Lung (tissue), 12 donors: ENCODE data around the gene GCSAM. TPM values are rescaled to one million over a fixed set of nuclear protein-coding genes. Genes with fewer than 3 reads are reported as not detected.

Experiments used
- ATAC-seq: fragments of 200-7000 bp; cut with Tn5 transposase; one replicate; pipeline ENCODE4 v1.9.1; 2020; ENCODE audit warnings: moderate number of reproducible peaks; ENCODE audit not compliant: insufficient read depth, low FRiP score
- DNase-seq, 3 donors: peaks; one replicate each; pipeline ENCODE4 v3.0.0-alpha.2; 2013 to 2017
- H3K27ac ChIP-seq, 2 donors: one replicate each; pipeline ENCODE4 v1.5.1; 2013; ENCODE audit warnings: mild to moderate bottlenecking in 2 of 2, moderate library complexity in 2 of 2, control low read depth in 1 of 2, inconsistent platforms in 1 of 2, low read depth in 1 of 2, low read length in 1 of 2
- H3K27me3 ChIP-seq, 3 donors: one replicate each; pipeline ENCODE4 v1.5.1; 2013; ENCODE audit warnings: low read length in 2 of 3; ENCODE audit not compliant: control insufficient read depth in 3 of 3, insufficient read depth in 3 of 3
- H3K36me3 ChIP-seq, 4 donors: one replicate each; pipeline ENCODE4 v1.5.1; 2013; ENCODE audit warnings: low read length in 4 of 4, mild to moderate bottlenecking in 1 of 4, moderate library complexity in 1 of 4; ENCODE audit not compliant: control insufficient read depth in 4 of 4, insufficient read depth in 4 of 4
- H3K4me1 ChIP-seq, 5 donors: one replicate each; pipeline ENCODE4 v1.5.1; 2013; ENCODE audit warnings: low read length in 5 of 5, mild to moderate bottlenecking in 2 of 5, moderate library complexity in 1 of 5; ENCODE audit not compliant: control insufficient read depth in 5 of 5, insufficient read depth in 5 of 5
- H3K4me3 ChIP-seq: one replicate; pipeline ENCODE4 v1.5.1; 2013; ENCODE audit warnings: mild to moderate bottlenecking, control low read depth, moderate library complexity
- H3K9ac ChIP-seq, 2 donors: one replicate each; pipeline ENCODE4 v1.5.1; 2013; ENCODE audit warnings: low read length in 2 of 2, control low read depth in 1 of 2; ENCODE audit not compliant: insufficient read depth in 1 of 2
- H3K9me3 ChIP-seq, 4 donors: one replicate each; pipeline ENCODE4 v1.5.1; 2013; ENCODE audit warnings: low read length in 3 of 4, mild to moderate bottlenecking in 1 of 4, moderate library complexity in 1 of 4; ENCODE audit not compliant: control insufficient read depth in 4 of 4, insufficient read depth in 3 of 4
- WGBS, 2 donors: extraction: QIAGEN DNeasy Blood & Tissue Kit; methylation state at CpG; one replicate each; pipeline ENCODE4 v1.1.7; 2013; 5-methylcytosine and 5-hydroxymethylcytosine counted together
- polyA plus RNA-seq, 2 donors: library from polyadenylated mRNA; stranded (reverse); fragments of 200-250 nt; gene quantifications; one replicate each; pipeline ENCODE4 v1.2.1, GENCODE V29; 2013
- total RNA-seq, 2 donors: library from RNA; depleted of rRNA in 1 of 2; stranded (reverse); fragments of >200 nt in 1 of 2; gene quantifications; one replicate each; pipeline ENCODE4 v1.2.1, GENCODE V29; 2014 to 2021
- TF ChIP-seq, protein P1 (sequence below): IDR thresholded peaks from 2 replicates; pipeline ENCODE4 v1.5.1; 2012; ENCODE audit warnings: mild to moderate bottlenecking; ENCODE audit errors: control extremely low read depth, extremely low read depth
- donor health status: control.
- donor health status: control.
- donor health status: Bipolar disorder and iron deficiency.
- donor health status: healthy.
- donor health status: DM: yes; HTN: yes; CAD: no.

GCSAM gene
- total and polyA plus RNA-seq, 4 donors = 0.14 to 0.97 (median 0.47) TPM

DNA sequence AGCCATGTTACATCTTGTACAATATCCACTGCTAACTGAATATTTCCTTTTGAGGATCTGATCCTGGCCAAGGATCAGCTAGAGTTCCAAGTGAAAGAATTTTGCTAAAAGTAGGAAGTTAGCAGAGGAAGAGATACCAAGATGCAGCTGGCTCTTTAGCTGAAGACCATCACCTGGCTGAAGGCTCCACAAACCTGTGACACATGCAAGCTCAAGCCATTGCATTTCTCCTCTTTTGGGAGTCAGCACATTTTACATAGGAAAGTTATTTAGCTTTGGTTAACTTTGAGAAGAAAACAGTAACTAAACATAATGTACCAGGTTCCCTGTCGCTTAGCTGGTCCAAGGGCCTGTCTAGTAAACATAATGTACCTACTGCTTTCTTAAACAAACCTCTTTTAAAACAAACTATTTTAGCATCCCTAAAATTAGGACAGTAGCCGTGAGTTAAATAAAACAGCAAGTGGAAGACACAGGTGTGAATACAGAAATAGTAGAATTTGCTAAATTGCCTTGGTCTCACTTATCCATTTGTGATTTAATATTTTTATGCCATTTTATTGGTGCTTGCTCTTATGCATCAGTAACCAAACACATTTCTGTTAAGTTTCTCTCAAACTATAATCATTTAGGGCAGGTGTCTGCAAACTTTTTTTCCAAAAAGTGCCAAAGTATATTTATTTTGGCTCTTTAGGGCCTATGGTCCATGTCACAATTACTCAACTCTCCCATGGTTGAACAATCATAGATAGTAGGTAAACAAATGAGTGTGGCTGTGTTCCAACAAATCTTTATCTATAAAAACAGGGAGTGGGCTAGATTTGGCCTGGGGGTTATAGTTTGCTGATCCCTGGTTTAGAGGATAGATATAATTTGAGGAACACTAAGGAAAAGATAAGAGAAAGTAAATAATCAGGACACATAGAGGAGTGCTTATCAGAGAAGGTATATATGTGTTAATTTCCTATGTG lies 11.2 kb downstream of the GCSAM start:
- DNase-seq (no peak), ATAC-seq (no peak)
- Histone ChIP-seq H3K27me3 (no peaks in the 10 kb centered on the region), H3K9ac (no peak overlapping the region), H3K36me3 (no peaks in the 10 kb centered on the region), H3K4me1 (peaks cover 0 to 5% (median 0%) of the 10 kb centered on the region in 5 donors), H3K4me3 (no peak overlapping the region), H3K27ac (no peak overlapping the region), H3K9me3 (no peaks in the 10 kb centered on the region)
- WGBS, 2 donors = 95 to 96% methylated on average over 2 of the region's 2 CpGs
- TF ChIP-seq, protein P1, sequence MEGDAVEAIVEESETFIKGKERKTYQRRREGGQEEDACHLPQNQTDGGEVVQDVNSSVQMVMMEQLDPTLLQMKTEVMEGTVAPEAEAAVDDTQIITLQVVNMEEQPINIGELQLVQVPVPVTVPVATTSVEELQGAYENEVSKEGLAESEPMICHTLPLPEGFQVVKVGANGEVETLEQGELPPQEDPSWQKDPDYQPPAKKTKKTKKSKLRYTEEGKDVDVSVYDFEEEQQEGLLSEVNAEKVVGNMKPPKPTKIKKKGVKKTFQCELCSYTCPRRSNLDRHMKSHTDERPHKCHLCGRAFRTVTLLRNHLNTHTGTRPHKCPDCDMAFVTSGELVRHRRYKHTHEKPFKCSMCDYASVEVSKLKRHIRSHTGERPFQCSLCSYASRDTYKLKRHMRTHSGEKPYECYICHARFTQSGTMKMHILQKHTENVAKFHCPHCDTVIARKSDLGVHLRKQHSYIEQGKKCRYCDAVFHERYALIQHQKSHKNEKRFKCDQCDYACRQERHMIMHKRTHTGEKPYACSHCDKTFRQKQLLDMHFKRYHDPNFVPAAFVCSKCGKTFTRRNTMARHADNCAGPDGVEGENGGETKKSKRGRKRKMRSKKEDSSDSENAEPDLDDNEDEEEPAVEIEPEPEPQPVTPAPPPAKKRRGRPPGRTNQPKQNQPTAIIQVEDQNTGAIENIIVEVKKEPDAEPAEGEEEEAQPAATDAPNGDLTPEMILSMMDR = no peak

DNA sequence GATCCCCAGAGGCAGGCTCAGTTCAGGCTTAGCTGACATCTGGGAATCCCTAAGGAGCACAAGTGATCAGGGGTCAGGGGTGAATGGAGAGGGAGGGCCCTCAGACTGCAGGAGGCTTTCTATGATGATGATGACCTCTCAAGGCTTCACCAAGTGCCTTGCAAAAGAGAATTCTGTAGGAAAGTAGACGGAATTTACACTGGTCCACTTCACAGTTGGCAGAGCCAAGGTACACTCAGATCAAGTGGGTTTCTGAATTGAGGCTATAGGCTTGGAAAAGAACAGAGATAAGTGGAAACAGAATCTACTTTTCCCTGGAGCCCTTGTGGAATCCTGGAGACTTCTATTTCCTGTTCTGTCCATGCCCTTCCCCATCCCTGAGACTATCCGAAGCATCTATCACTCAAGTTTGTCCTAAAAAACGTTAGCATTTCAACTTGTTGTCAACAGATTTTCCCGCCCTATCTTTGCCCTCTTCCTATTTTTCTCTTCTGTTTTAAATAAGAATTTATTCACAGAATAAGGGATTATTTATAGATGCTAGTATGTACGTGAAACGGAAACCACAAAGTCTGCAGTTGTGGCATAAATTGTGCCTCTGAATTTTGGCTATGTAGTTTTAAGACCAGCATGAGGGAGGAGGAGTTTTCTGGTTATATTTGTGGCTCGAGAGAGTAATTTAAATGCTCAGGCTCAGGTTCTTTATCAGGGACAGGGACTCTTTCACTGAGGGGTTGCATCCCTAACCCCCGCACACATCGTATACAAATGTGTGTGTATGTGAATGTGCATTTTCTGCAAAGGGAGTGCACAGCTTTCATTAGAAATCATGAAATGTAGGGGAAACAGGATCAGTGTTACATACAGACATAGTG lies 12.8 kb downstream of the GCSAM start:
- no peak for DNase-seq
- H3K9me3 ChIP-seq = no peaks in the 10 kb centered on the region
- H3K9ac ChIP-seq = no peak overlapping the region
- H3K36me3 ChIP-seq = peaks cover 0 to under 1% (median 0%) of the 10 kb centered on the region in 4 donors
- WGBS, 2 donors = 37 to 54% methylated on average over 9 of the region's 9 CpGs
- H3K27me3 ChIP-seq = no peaks in the 10 kb centered on the region
- TF ChIP-seq, protein P1 = no peak
- no peak overlapping the region for H3K4me3 ChIP-seq
- peaks cover 0 to 6% (median 3%) of the 10 kb centered on the region in 5 donors for H3K4me1 ChIP-seq
- ATAC-seq = no peak
- H3K27ac ChIP-seq = no peak overlapping the region

- TF ChIP-seq, protein P1 = no peak
- H3K27me3 ChIP-seq = no peaks in the 10 kb centered on the region
- 86 to 87% methylated on average over 4 of the region's 4 CpGs for WGBS, 2 donors
- peak overlapping the region in 1 of 2 donors; percentile 60 for H3K27ac ChIP-seq
- peaks cover 0 to 3% (median under 1%) of the 10 kb centered on the region in 4 donors for H3K36me3 ChIP-seq
- ATAC-seq (no peak), DNase-seq (no peak)
- no peaks in the 10 kb centered on the region for H3K9me3 ChIP-seq
- H3K4me3 ChIP-seq = no peak overlapping the region
- H3K9ac ChIP-seq = no peak overlapping the region
- H3K4me1 ChIP-seq = peaks cover 0 to 6% (median 3%) of the 10 kb centered on the region in 5 donors
Measured at GRCh38 chr3:112117841-112118571, 15.0 kb downstream of the GCSAM start.
